IMR-90 (cell line): ENCODE results near the gene MOV10L1. TPM values are rescaled to one million over a fixed set of nuclear protein-coding genes. Genes with fewer than 3 reads are reported as not detected.

Source experiments
- ATAC-seq: fragments of 200-7000 bp; cut with Tn5 transposase; 2 replicates; pipeline ENCODE4 v1.9.1; 2020; ENCODE audit warnings: low read depth, mild to moderate bottlenecking, moderate library complexity
- BruUV-seq: library from RNA; stranded (reverse); fragments of 400-500 nt; replicated peaks from 2 replicates; lab custom pipeline; 2021; lab: Mats Ljungman, UMichigan
- CTCF ChIA-PET: fragments of 300-600 bp; formaldehyde crosslinking; extraction: SDS; loops from one replicate; lab custom pipeline; 2021; ENCODE audit warnings: antibody characterized with exemption; lab: Yijun Ruan, JAX
- POLR2A ChIA-PET: fragments of 300-600 bp; sonication (Branson Sonifier 250); formaldehyde crosslinking; loops from one replicate; lab custom pipeline; 2022; ENCODE audit warnings: antibody characterized with exemption; ENCODE audit not compliant: unreplicated experiment; lab: Charles Lee
- DNase-seq: peaks from one replicate; pipeline ENCODE4 v3.0.0; 2013
- H2AFZ ChIP-seq: replicated peaks from 2 replicates; pipeline ENCODE3; 2013; ENCODE audit warnings: low read length, mild to moderate bottlenecking; ENCODE audit not compliant: poor library complexity
- H2AK5ac ChIP-seq: 2 replicates; pipeline ENCODE4 v1.6.1; 2013; ENCODE audit warnings: low read depth, low read length, inconsistent platforms
- H2AK9ac ChIP-seq: replicated peaks from 2 replicates; pipeline ENCODE3; 2013; ENCODE audit warnings: mild to moderate bottlenecking, low read depth, low read length, moderate library complexity; ENCODE audit not compliant: poor library complexity
- H2BK120ac ChIP-seq: 2 replicates; pipeline ENCODE4 v1.6.1; 2013; ENCODE audit warnings: low read depth, low read length, inconsistent platforms
- H2BK15ac ChIP-seq: 3 replicates; pipeline ENCODE4 v1.6.1; 2013; ENCODE audit warnings: low read depth, low read length, inconsistent platforms
- H2BK20ac ChIP-seq: 2 replicates; pipeline ENCODE4 v1.6.1; 2013; ENCODE audit warnings: low read depth, mild to moderate bottlenecking, inconsistent platforms, low read length, moderate library complexity
- H2BK5ac ChIP-seq: 2 replicates; pipeline ENCODE4 v1.6.1; 2013; ENCODE audit warnings: mild to moderate bottlenecking, low read depth, low read length, inconsistent platforms; ENCODE audit not compliant: poor library complexity, severe bottlenecking
- H3K14ac ChIP-seq: replicated peaks from 2 replicates; pipeline ENCODE4 v1.6.1; 2013; ENCODE audit warnings: low read depth, low read length, inconsistent platforms
- H3K18ac ChIP-seq: 2 replicates; pipeline ENCODE4 v1.6.1; 2013; ENCODE audit warnings: low read depth, low read length, control low read depth
- H3K23ac ChIP-seq: 2 replicates; pipeline ENCODE4 v1.6.1; 2013; ENCODE audit warnings: low read depth, low read length, inconsistent platforms
- H3K27ac ChIP-seq: 2 replicates; pipeline ENCODE4 v1.5.1; 2013; ENCODE audit warnings: mild to moderate bottlenecking, control low read depth, low read length; ENCODE audit not compliant: insufficient read depth
- H3K27me3 ChIP-seq: 2 replicates; pipeline ENCODE4 v1.6.1; 2013; ENCODE audit warnings: low read length; ENCODE audit not compliant: control insufficient read depth, insufficient read depth
- H3K36me3 ChIP-seq: 2 replicates; pipeline ENCODE4 v1.6.1; 2013; ENCODE audit warnings: low read length, mixed read lengths; ENCODE audit not compliant: control insufficient read depth, insufficient read depth
- H3K4ac ChIP-seq: 2 replicates; pipeline ENCODE4 v1.6.1; 2013; ENCODE audit warnings: low read depth, low read length, inconsistent platforms
- H3K4me1 ChIP-seq: 2 replicates; pipeline ENCODE4 v1.6.1; 2013; ENCODE audit warnings: low read length, mixed read lengths; ENCODE audit not compliant: control insufficient read depth, insufficient read depth
- H3K4me2 ChIP-seq: 2 replicates; pipeline ENCODE4 v1.6.1; 2013; ENCODE audit warnings: low read depth, mild to moderate bottlenecking, control low read depth, low read length, moderate library complexity
- H3K4me3 ChIP-seq: 2 replicates; pipeline ENCODE4 v1.5.1; 2013; ENCODE audit warnings: low read depth, mild to moderate bottlenecking, control low read depth, low read length, moderate library complexity; ENCODE audit not compliant: insufficient read depth
- H3K56ac ChIP-seq: 2 replicates; pipeline ENCODE4 v1.6.1; 2013; ENCODE audit warnings: low read length, inconsistent platforms; ENCODE audit not compliant: insufficient read depth; ENCODE audit errors: extremely low read depth
- H3K79me1 ChIP-seq, 2 experiments: 2 replicates each; pipeline ENCODE4 v1.6.1; 2013; ENCODE audit warnings: low read length in 2 of 2, inconsistent platforms in 1 of 2, low read depth in 1 of 2
- H3K9ac ChIP-seq: 2 replicates; pipeline ENCODE4 v1.6.1; 2013; ENCODE audit warnings: low read depth, low read length, control low read depth
- H3K9me1 ChIP-seq: 2 replicates; pipeline ENCODE4 v1.6.1; 2013; ENCODE audit warnings: low read length, inconsistent platforms; ENCODE audit not compliant: insufficient read depth
- H3K9me3 ChIP-seq: 2 replicates; pipeline ENCODE4 v1.6.1; 2013; ENCODE audit warnings: low read length; ENCODE audit not compliant: control insufficient read depth, insufficient read depth
- H4K20me1 ChIP-seq: 2 replicates; pipeline ENCODE4 v1.6.1; 2013; ENCODE audit warnings: low read length, inconsistent platforms; ENCODE audit not compliant: insufficient read depth
- H4K5ac ChIP-seq: 2 replicates; pipeline ENCODE4 v1.6.1; 2013; ENCODE audit warnings: mild to moderate bottlenecking, low read depth, low read length, control low read depth
- H4K8ac ChIP-seq, 2 experiments: 2 replicates each; pipeline ENCODE4 v1.6.1; 2013; ENCODE audit warnings: low read depth in 2 of 2, low read length in 2 of 2, control low read depth in 1 of 2, inconsistent platforms in 1 of 2
- H4K91ac ChIP-seq: 2 replicates; pipeline ENCODE4 v1.6.1; 2013; ENCODE audit warnings: low read depth, low read length, inconsistent platforms; ENCODE audit not compliant: insufficient read depth
- BHLHE40 ChIP-seq: fragments of 150-350 bp; IDR thresholded peaks from 2 replicates; pipeline ENCODE4 v1.6.1; 2016; ENCODE audit warnings: mild to moderate bottlenecking, low read depth, low read length
- CEBPB ChIP-seq: IDR thresholded peaks from 2 replicates; pipeline ENCODE4 v1.6.1; 2012; ENCODE audit warnings: low read depth, low read length, improper control_type of control experiment
- CTCF ChIP-seq: conservative IDR thresholded peaks from 2 replicates; pipeline ENCODE4 v1.5.1; 2012; ENCODE audit warnings: mild to moderate bottlenecking, low read depth, low read length, improper control_type of control experiment
- ELK1 ChIP-seq: fragments of 150-350 bp; IDR thresholded peaks from 2 replicates; pipeline ENCODE4 v1.6.1; 2016; ENCODE audit warnings: low read depth, mild to moderate bottlenecking, low read length, moderate library complexity, borderline replicate concordance
- MXI1 ChIP-seq: IDR thresholded peaks from 2 replicates; pipeline ENCODE4 v1.6.1; 2012; ENCODE audit warnings: low read depth, mild to moderate bottlenecking, low read length, moderate library complexity, borderline replicate concordance
- NFE2L2 ChIP-seq: fragments of 150-350 bp; IDR thresholded peaks from 2 replicates; pipeline ENCODE4 v1.6.1; 2016; ENCODE audit warnings: low read depth, mild to moderate bottlenecking, low read length
- POLR2A ChIP-seq: IDR thresholded peaks from 2 replicates; pipeline ENCODE4 v1.6.1; 2012; ENCODE audit warnings: mild to moderate bottlenecking, low read depth, low read length
- RAD21 ChIP-seq: IDR thresholded peaks from 2 replicates; pipeline ENCODE4 v1.6.1; 2012; ENCODE audit warnings: low read length, improper control_type of control experiment
- RCOR1 ChIP-seq: IDR thresholded peaks from 2 replicates; pipeline ENCODE4 v1.6.1; 2012; ENCODE audit warnings: mild to moderate bottlenecking, low read length, improper control_type of control experiment; ENCODE audit not compliant: insufficient replicate concordance
- RFX5 ChIP-seq: IDR thresholded peaks from 2 replicates; pipeline ENCODE4 v1.8.0; 2012; ENCODE audit warnings: low read depth, mild to moderate bottlenecking, low read length, moderate library complexity
- SMC3 ChIP-seq: fragments of 150-350 bp; IDR thresholded peaks from 2 replicates; pipeline ENCODE4 v1.6.1; 2016; ENCODE audit warnings: low read depth, mild to moderate bottlenecking, antibody characterized with exemption, low read length, moderate library complexity
- USF2 ChIP-seq: fragments of 150-350 bp; IDR thresholded peaks from 2 replicates; pipeline ENCODE4 v1.6.1; 2017; ENCODE audit warnings: mild to moderate bottlenecking, antibody characterized with exemption, low read length, low read depth
- WGBS, 2 experiments: methylation state at CpG; one replicate each; pipeline versions ENCODE4 v1.1.5 to v1.1.7; 2013; ENCODE audit warnings: missing lambda C conversion rate in 2 of 2; ENCODE audit not compliant: insufficient read length in 1 of 2; ENCODE audit errors: extremely low coverage in 2 of 2; 5-methylcytosine and 5-hydroxymethylcytosine counted together
- dilution Hi-C: fragments of 300-500 bp; cut with HindIII; formaldehyde crosslinking; loops from one replicate; pipeline ENCODE4 v1.14.3; 2018; ENCODE audit warnings: low sequenced_read_pairs; ENCODE audit not compliant: unreplicated experiment
- in situ Hi-C: fragments of 300-500 bp; cut with MboI; formaldehyde crosslinking; loops from 3 replicates; pipeline ENCODE4 v1.14.3; 2019; ENCODE audit warnings: low sequenced_read_pairs, inconsistent platforms, mixed read lengths
- intact Hi-C: fragments of 100-400 bp; cut with micrococcal nuclease; formaldehyde crosslinking; loops from 2 replicates; pipeline ENCODE4 v1.10.0; 2022
- polyA plus RNA-seq, 3 experiments: library from polyadenylated mRNA; depleted of rRNA; stranded (reverse); fragments of >200 nt; gene quantifications; 2 replicates each; pipeline ENCODE4 v1.2.3, GENCODE V29; 2012; ENCODE audit warnings: low replicate concordance in 1 of 3
- total RNA-seq: library from RNA; depleted of rRNA; stranded (reverse); fragments of >200 nt; gene quantifications from 2 replicates; pipeline ENCODE4 v1.2.3, GENCODE V29; 2012

Gene MOV10L1
- total and polyA plus RNA-seq, 2 of the 4 experiments (the other 2 are of a cell fraction) = 0.72 to 1.4 TPM

GRCh38 chr22:50078761-50079160, 11.0 kb upstream of the MOV10L1 start:
- Histone ChIP-seq H3K9me3 (no peaks in the 10 kb centered on the region), H2BK120ac (no peak overlapping the region), H2BK15ac (no peak overlapping the region), H2AK5ac (no peak overlapping the region), H3K4ac (no peak overlapping the region), H3K4me3 (no peak overlapping the region), H3K36me3 (no peaks in the 10 kb centered on the region), H4K8ac (no peak overlapping the region), H3K14ac (no peak overlapping the region), H2AK9ac (no peak overlapping the region), H3K27me3 (no peaks in the 10 kb centered on the region), H3K56ac (no peak overlapping the region), H3K18ac (no peak overlapping the region), H2BK5ac (no peak overlapping the region), H3K9ac (no peak overlapping the region), H3K79me1 (no peaks in the 10 kb centered on the region), H4K20me1 (no peaks in the 10 kb centered on the region), H3K9me1 (no peaks in the 10 kb centered on the region), H2AFZ (no peak overlapping the region), H2BK20ac (no peak overlapping the region), H4K91ac (no peak overlapping the region), H3K4me2 (no peak overlapping the region), H3K27ac (peak overlapping the region; percentile 25; the same call in 1 of the 2 replicates), H3K4me1 (no peaks in the 10 kb centered on the region; the same call in 1 of the 2 replicates), H3K23ac (no peak overlapping the region), H4K5ac (no peak overlapping the region; the same call in 1 of the 2 replicates)
- 20% methylated on average over 1 of the region's 9 CpGs; no CpG with 5 or more reads in 1 of the 2 experiments for WGBS, 2 experiments
- BruUV-seq = no TSS peak
- dilution Hi-C loops (no loop called here), intact Hi-C loops (no loop called here), in situ Hi-C loops (no loop called here)
- TF ChIP-seq ELK1 (no peak), RAD21 (no peak), MXI1 (no peak), POLR2A (no peak), RFX5 (no peak), SMC3 (no peak), RCOR1 (no peak), BHLHE40 (no peak), CEBPB (no peak), CTCF (no peak), NFE2L2 (no peak), USF2 (no peak)
- CTCF ChIA-PET = interaction anchor here (0.6 to 1.4 kb wide), 2 partner anchors 37 to 1115 kb away, joined by 3 to 7 read pairs; no protein-coding TSS in a partner anchor
- DNase-seq (no peak), ATAC-seq (peak; percentile 22; the same call in 1 of the 2 replicates)
- POLR2A ChIA-PET = no interaction called here
